A673 (cell line): Measurements from ENCODE around the gene PYM1.

Experiments used
- CTCF ChIP-seq: fragments of 300-800, 200-600 bp; sonication (generic); conservative IDR thresholded peaks from 2 replicates; pipeline ENCODE4 v1.5.1; 2017; ENCODE audit warnings: low read depth, mild to moderate bottlenecking, antibody characterized with exemption, low read length, moderate library complexity, mixed read lengths
- EZH2 ChIP-seq: fragments of 200-600 bp; sonication (generic); IDR thresholded peaks from 2 replicates; pipeline ENCODE4 v1.6.1; 2017; ENCODE audit warnings: borderline replicate concordance, low read depth, mild to moderate bottlenecking, mixed read lengths, antibody characterized with exemption, low read length; ENCODE audit not compliant: poor library complexity, severe bottlenecking

GRCh38 chr12:55930771-55931316 lies 3.1 kb upstream of the PYM1 start, which contains the start of gene DGKA:
- TF ChIP-seq CTCF: peak; percentile 78
- no peak for TF ChIP-seq EZH2
